ENCODE data around the gene BSDC1.

Gene BSDC1

GRCh38 chr1:32338637-32339145 lies 55.5 kb downstream of the BSDC1 start:
- no peak overlapping the region for H3K27ac ChIP-seq
- TF ChIP-seq CTCF (conservative IDR thresholded peaks at IDR 0.05): no peak

GRCh38 chr1:32337855-32338636 lies 56.2 kb downstream of the BSDC1 start:
- no peak for TF ChIP-seq CTCF (conservative IDR thresholded peaks at IDR 0.05)
- H3K27ac ChIP-seq: no peak overlapping the region

GRCh38 chr1:32336963-32337675 lies 57.1 kb downstream of the BSDC1 start:
- H3K27ac ChIP-seq: no peak overlapping the region
- no peak for TF ChIP-seq CTCF (conservative IDR thresholded peaks at IDR 0.05)

- no peak for TF ChIP-seq CTCF (conservative IDR thresholded peaks at IDR 0.05)
- H3K27ac ChIP-seq: peak overlapping the region; percentile 92; the same call in 1 of the 2 replicates
Observed at GRCh38 chr1:32336591-32336932, 57.7 kb downstream of the BSDC1 start.

GRCh38 chr1:32335790-32336590 lies 58.3 kb downstream of the BSDC1 start, which contains the start of gene MARCKSL1:
Gene MARCKSL1, minus strand, starts transcription at chr1:32336233. Its CDS starts 200 bp downstream, at chr1:32336033.
- TF ChIP-seq CTCF (conservative IDR thresholded peaks at IDR 0.05): no peak
- peak within 1 kb of the TSS; percentile 92 for H3K27ac ChIP-seq

- H3K27ac ChIP-seq: peak overlapping the region; percentile 92
Observed at GRCh38 chr1:32335535-32335789, 58.8 kb downstream of the BSDC1 start.

More at GRCh38 chr1:32335535-32335789, 58.8 kb downstream of the BSDC1 start:
- no peak for TF ChIP-seq CTCF (conservative IDR thresholded peaks at IDR 0.05)

All from VCaP (cell line).